Measurements from ENCODE around the gene USP28. TPM values are rescaled to one million over a fixed set of nuclear protein-coding genes. Genes with fewer than 3 reads are reported as not detected.
"Not testable (repeated sequence)": the region's sequence is repeated elsewhere in the genome, so short reads cannot be mapped to it uniquely, and the experiment has no call there.

Gene USP28
- 26.0 and 34.7 TPM in 2 replicates for total RNA-seq (2014; rRNA removed; shearing (Covaris generic))
- 27.1 and 28.3 TPM in 2 replicates for polyA plus RNA-seq (2015; cell fraction: cytosol; rRNA removed)
- 30.7 and 36.5 TPM in 2 replicates for polyA plus RNA-seq (2015; cell fraction: nucleus; rRNA removed)

DNA sequence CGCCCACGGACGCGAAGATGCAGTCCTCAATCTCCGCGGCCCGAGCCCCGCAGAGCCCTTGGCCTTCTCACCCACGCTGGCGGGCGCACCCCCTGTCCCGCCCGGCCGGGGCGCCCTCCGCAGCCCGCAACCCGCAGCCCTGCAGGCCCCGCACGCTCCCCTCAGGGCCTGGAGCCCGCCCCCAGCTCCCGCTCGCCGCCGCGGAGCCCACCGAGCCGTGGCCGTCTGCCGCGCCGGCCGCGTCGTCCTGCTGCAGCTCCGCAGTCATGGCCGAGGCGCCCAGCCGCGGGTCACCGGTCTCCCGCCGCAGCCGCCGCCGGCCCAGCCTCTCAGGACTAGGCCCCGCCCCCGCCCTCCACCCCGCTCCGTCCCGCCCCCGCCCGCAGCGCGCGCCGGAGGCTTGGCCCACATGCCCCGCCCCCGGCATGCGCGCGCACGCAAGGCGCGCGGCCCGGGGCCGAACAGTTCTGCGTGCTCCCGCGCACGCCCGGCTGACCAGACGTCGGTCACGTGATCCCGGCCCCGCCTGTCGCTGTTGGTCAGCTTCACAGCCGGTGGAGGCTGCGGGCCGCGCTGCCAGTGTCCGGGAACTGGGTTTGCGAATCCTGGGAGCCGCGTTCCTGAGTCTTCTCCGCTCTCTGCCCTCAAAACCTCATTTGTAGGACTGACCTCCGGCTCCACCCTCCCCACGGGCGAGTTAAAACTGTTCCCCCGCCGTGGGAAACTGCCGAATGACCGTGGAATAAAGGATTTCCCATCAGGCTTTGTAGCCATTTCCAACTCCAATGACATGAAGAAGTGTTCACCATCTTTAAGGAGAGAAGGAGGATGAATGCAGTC, at the start of gene USP28:
USP28 (minus strand) TSS at position 339 of the 840 bp plus-strand sequence; CDS start at position 268, 71 bp downstream.
- in situ Hi-C loops (cut with HindIII; ENCODE audit: low pct_unique_long_range_greater_than_20kb, low sequenced_read_pairs): no loop called here
- DNase-seq (ENCODE audit: low read depth, low spot score): peak; percentile 90

- in situ Hi-C loops (cut with HindIII; ENCODE audit: low pct_unique_long_range_greater_than_20kb, low sequenced_read_pairs): no loop called here
- no peak for DNase-seq (ENCODE audit: low read depth, low spot score)
These were observed 48.2 kb upstream of the USP28 start for GRCh38 chr11:113923572-113923971.

GRCh38 chr11:113911491-113911890, 36.1 kb upstream of the USP28 start:
- in situ Hi-C loops (cut with HindIII; ENCODE audit: low pct_unique_long_range_greater_than_20kb, low sequenced_read_pairs); DNase-seq (ENCODE audit: low read depth, low spot score): not testable (repeated sequence)

GRCh38 chr11:113908098-113908497, 32.7 kb upstream of the USP28 start:
- DNase-seq (ENCODE audit: low read depth, low spot score): no peak
- in situ Hi-C loops (cut with HindIII; ENCODE audit: low pct_unique_long_range_greater_than_20kb, low sequenced_read_pairs): no loop called here

DNA sequence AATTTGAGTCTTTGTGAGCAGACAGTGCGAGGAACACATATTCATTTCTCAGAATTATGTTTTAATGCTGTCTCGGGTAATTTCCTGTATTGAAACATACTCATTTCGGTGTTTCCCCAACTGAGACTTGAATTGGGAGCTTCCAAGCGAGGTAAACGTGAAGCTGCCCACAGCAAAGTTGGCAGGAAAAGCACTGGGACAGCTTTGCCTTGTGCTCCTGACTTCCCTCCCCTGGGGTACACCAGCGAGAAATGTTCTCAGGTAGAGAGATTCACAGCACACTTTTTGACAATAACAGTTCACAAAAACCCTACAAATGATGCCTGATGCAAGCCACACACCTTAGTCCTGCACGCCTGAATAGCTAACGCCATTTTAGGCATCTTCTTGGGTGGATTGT, 32.3 kb upstream of the USP28 start:
- in situ Hi-C loops (cut with HindIII; ENCODE audit: low pct_unique_long_range_greater_than_20kb, low sequenced_read_pairs): no loop called here
- no peak for DNase-seq (ENCODE audit: low read depth, low spot score)

DNA sequence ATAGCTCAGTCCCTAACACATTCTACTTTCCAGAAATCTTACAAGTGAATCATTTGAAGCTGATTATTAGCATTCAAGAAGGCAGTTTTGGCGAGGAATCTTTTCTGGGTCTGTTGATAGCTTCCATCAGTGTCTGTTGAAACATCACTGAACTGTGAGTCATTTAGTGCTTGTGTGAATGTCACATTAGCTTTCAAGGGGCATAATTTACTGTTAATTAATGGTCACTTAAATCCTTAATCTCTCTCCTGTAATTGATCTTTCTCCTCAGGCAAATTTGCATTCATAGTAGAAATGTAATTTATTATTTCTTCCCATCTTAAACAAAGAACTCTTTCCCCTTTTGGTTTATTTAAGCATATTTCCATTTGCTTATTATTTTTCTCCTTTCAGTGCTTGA, 31.8 kb upstream of the USP28 start:
- DNase-seq (ENCODE audit: low read depth, low spot score): no peak
- in situ Hi-C loops (cut with HindIII; ENCODE audit: low pct_unique_long_range_greater_than_20kb, low sequenced_read_pairs): no loop called here

GRCh38 chr11:113906516-113906915, 31.1 kb upstream of the USP28 start:
- DNase-seq (ENCODE audit: low read depth, low spot score): no peak
- in situ Hi-C loops (cut with HindIII; ENCODE audit: low pct_unique_long_range_greater_than_20kb, low sequenced_read_pairs): no loop called here

GRCh38 chr11:113906038-113906437, 30.7 kb upstream of the USP28 start:
- DNase-seq (ENCODE audit: low read depth, low spot score): peak; percentile 35

GRCh38 chr11:113904379-113905101, 29.2 kb upstream of the USP28 start, which contains the start of gene HTR3B:
Gene HTR3B (plus strand): TSS chr11:113904796. CDS start chr11:113904934, 138 bp downstream.
- in situ Hi-C loops (cut with HindIII; ENCODE audit: low pct_unique_long_range_greater_than_20kb, low sequenced_read_pairs): no loop called here
- DNase-seq (ENCODE audit: low read depth, low spot score): no peak

More at GRCh38 chr11:113906038-113906437, 30.7 kb upstream of the USP28 start:
- in situ Hi-C loops (cut with HindIII; ENCODE audit: low pct_unique_long_range_greater_than_20kb, low sequenced_read_pairs): no loop called here

- in situ Hi-C loops (cut with HindIII; ENCODE audit: low pct_unique_long_range_greater_than_20kb, low sequenced_read_pairs): no loop called here
- DNase-seq (ENCODE audit: low read depth, low spot score): no peak
These were observed 25.8 kb upstream of the USP28 start for GRCh38 chr11:113901141-113901540.

DNA sequence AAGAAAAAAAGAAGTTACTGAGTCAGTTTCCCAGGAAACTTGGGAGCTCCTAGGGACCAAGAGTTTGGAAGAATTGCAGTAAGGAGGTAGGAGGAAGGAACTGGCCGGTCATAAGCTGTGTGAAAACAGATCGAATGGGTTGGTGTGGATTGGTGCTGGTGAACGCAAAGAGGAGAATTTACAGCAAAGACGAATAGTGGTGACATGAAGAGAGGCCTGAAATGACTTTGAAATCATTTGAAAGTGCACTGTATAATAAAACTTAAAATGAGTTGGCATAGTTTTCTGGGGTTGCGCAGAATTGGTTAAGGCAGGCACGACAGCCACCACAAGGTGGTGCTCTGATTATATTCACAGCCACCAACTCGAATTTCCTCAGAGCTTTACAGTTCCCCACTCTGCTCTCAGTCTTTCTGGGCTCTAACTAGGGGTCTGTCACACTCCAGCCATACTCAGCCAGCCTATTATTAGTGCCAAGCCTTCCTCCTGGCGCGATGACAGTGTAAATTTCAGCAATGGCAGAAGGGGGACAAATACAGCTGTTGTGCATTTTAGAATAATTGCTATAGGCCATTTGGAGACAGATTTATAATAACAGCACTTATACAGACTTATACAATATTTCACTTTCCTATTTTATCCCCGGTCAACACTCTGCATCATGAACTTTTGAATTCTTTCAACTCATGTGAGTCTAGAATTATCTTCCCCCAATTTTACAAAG, 20.9 kb upstream of the USP28 start:
- DNase-seq (ENCODE audit: low read depth, low spot score): peak; percentile 40
- in situ Hi-C loops (cut with HindIII; ENCODE audit: low pct_unique_long_range_greater_than_20kb, low sequenced_read_pairs): no loop called here

- no peak for DNase-seq (ENCODE audit: low read depth, low spot score)
- in situ Hi-C loops (cut with HindIII; ENCODE audit: low pct_unique_long_range_greater_than_20kb, low sequenced_read_pairs): no loop called here
These were observed 20.2 kb upstream of the USP28 start for GRCh38 chr11:113895367-113896155.

DNA sequence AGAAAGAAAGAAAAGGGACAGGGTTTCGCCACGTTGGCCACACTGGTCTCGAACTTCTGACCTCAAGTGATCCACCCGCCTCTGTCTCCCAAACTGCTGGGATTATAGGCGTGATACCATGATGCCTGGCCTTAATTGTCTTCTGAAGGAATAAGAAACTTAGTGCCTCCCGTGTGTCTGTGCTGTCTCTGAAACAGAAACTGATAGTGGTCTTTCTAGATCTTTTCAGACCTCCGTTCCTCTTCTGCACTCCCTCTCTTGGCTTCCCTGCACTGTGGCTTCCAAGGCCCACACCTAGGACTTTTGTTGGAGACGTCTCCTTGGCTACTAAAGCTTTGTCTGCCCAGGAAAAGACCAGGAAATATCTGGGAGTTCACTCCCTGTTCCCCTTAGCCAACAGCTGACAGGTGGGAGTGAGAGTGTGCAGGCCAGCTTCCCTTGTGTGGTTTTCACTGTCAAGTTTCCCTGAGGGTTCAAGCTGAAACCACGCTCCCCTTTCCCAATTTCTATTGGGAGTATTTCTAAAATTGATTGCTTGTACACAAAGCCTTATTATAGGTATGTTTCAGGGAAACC, 19.1 kb upstream of the USP28 start:
- in situ Hi-C loops (cut with HindIII; ENCODE audit: low pct_unique_long_range_greater_than_20kb, low sequenced_read_pairs): no loop called here
- DNase-seq (ENCODE audit: low read depth, low spot score): no peak

DNA sequence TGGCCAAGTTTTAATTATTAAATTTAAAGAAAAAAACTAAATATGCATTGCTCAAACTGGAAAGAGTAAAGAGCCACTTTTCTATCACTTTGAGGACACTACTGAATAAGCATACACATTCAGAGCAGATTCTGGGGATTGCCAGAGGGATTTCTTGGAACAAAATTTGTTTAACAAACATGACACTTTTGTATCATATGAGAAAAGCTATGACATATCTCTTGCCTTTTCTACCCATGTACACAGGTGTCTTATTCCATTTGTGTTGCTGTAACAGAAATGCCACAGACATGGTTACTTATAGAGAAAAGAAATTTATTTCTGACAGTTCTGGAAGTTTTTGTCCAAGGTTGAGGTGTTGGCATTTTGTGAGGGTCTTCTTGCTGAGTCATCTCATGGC, 13.5 kb upstream of the USP28 start:
- in situ Hi-C loops (cut with HindIII; ENCODE audit: low pct_unique_long_range_greater_than_20kb, low sequenced_read_pairs): no loop called here
- DNase-seq (ENCODE audit: low read depth, low spot score): no peak

DNA sequence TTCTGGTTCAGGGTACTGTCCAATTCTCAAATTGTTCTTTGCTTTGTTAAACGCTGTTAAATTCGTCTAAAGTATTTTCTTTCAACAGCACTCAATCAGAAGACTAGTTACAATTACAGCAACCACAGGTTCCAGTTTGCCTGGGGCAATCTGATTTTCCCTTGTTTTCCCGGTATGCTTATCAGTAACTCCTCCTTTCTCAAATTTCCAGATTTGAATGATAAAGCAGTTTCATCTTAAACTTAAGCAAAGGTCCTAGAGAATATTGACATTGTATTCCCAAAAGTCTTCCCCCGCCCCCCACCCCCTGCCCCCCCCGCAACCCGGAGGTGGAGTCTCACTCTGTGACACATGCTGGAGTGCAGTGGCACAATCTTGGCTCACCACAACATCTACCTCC, 10.5 kb upstream of the USP28 start:
- no peak for DNase-seq (ENCODE audit: low read depth, low spot score)
- in situ Hi-C loops (cut with HindIII; ENCODE audit: low pct_unique_long_range_greater_than_20kb, low sequenced_read_pairs): no loop called here

DNA sequence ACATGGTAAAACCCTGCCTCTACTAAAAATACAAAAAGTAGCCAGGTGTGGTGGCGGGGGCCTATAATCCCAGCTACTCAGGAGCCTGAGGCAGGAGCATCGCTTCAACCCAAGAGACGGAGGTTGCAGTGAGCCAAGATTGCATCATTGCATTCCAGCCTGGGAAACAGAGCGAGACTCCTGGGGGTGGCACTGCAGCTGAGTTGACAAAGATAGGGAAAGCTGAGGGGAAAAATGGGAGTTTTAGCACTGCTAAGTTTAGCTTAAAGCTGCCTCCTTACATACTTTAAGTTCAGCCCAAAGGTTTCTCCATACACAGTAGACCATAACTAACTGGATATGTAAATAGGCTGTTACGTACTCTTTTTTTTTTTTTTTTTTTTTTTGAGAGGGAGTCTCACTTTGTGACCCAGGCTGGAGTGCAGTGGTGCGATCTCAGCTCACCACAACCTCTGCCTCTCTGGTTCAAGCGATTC, 9.0 kb upstream of the USP28 start:
- in situ Hi-C loops (cut with HindIII; ENCODE audit: low pct_unique_long_range_greater_than_20kb, low sequenced_read_pairs): no loop called here
- no peak for DNase-seq (ENCODE audit: low read depth, low spot score)

DNA sequence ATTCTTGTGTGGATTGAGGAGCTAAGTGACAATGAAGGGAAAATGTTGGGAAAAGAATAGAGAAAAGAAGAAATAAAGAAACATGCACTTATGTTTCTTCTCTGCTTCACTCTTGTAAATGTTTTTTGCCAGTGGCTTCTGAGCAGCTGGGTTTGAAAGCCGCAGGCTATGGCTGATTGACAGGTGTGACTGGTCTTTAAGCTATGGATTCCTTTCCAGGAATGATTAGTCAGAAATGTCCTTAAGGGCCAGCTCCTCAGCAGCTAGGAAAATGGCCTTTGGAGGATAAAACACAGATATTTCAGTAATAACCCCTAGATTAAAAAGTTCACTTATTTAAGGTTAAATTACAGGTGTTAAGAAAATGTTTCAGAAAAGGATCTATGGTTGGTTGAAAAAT, 6.5 kb upstream of the USP28 start:
- in situ Hi-C loops (cut with HindIII; ENCODE audit: low pct_unique_long_range_greater_than_20kb, low sequenced_read_pairs): no loop called here
- DNase-seq (ENCODE audit: low read depth, low spot score): no peak
